Measurements from ENCODE around the gene B9D2.
A peak's percentile ranks its signal among the peaks of the same experiment; 100 is the strongest.

Gene B9D2

GRCh38 chr19:41327576-41328156 lies 36.3 kb downstream of the B9D2 start:
- peak; percentile 76 for DNase-seq (ENCODE audit: low read depth)

- DNase-seq (ENCODE audit: low read depth): no peak
Observed at GRCh38 chr19:41327076-41327575, 36.8 kb downstream of the B9D2 start.

GRCh38 chr19:41325947-41326706 lies 37.8 kb downstream of the B9D2 start:
- DNase-seq (ENCODE audit: low read depth): no peak

- no peak for DNase-seq (ENCODE audit: low read depth)
Observed at GRCh38 chr19:41325640-41325946, 38.4 kb downstream of the B9D2 start.

- no peak for DNase-seq (ENCODE audit: low read depth)
Observed at GRCh38 chr19:41324921-41325639, 38.9 kb downstream of the B9D2 start.

GRCh38 chr19:41324231-41324702 lies 39.7 kb downstream of the B9D2 start:
- DNase-seq (ENCODE audit: low read depth): no peak

GRCh38 chr19:41323430-41324125 lies 40.4 kb downstream of the B9D2 start:
- no peak for DNase-seq (ENCODE audit: low read depth)

GRCh38 chr19:41323023-41323422 lies 40.9 kb downstream of the B9D2 start:
- no peak for DNase-seq (ENCODE audit: low read depth)

- no peak for DNase-seq (ENCODE audit: low read depth)
Observed at GRCh38 chr19:41322451-41322850, 41.5 kb downstream of the B9D2 start.

- DNase-seq (ENCODE audit: low read depth): no peak
Observed at GRCh38 chr19:41321600-41322270, 42.2 kb downstream of the B9D2 start.

GRCh38 chr19:41321204-41321599 lies 42.7 kb downstream of the B9D2 start:
- no peak for DNase-seq (ENCODE audit: low read depth)

- no peak for DNase-seq (ENCODE audit: low read depth)
Observed at GRCh38 chr19:41320568-41320967, 43.4 kb downstream of the B9D2 start.

- DNase-seq (ENCODE audit: low read depth): no peak
Observed at GRCh38 chr19:41320185-41320518, 43.8 kb downstream of the B9D2 start.

GRCh38 chr19:41319500-41320184 lies 44.3 kb downstream of the B9D2 start:
- DNase-seq (ENCODE audit: low read depth): no peak

- no peak for DNase-seq (ENCODE audit: low read depth)
Observed at GRCh38 chr19:41318696-41319499, 45.1 kb downstream of the B9D2 start.

GRCh38 chr19:41316306-41316920 lies 47.5 kb downstream of the B9D2 start:
- no peak for DNase-seq (ENCODE audit: low read depth)

GRCh38 chr19:41311613-41312012 lies 52.3 kb downstream of the B9D2 start:
- no peak for DNase-seq (ENCODE audit: low read depth)

- no peak for DNase-seq (ENCODE audit: low read depth)
Observed at GRCh38 chr19:41311072-41311471, 52.9 kb downstream of the B9D2 start.

GRCh38 chr19:41310033-41310831 lies 53.7 kb downstream of the B9D2 start, which contains the start of gene CCDC97:
CCDC97 (plus strand) TSS chr19:41310172; CDS start chr19:41310311, 139 bp downstream.
- DNase-seq (ENCODE audit: low read depth): peak; percentile 78
